Islet of Langerhans (tissue), 1 donor: ENCODE measurements around the gene BCAN.
"Not testable (repeated sequence)": the region's sequence is repeated elsewhere in the genome, so short reads cannot be mapped to it uniquely, and the experiment has no call there.

Source experiments
- FAIRE-seq: peaks from one replicate; lab custom pipeline; 2011; peaks lifted over from hg19 to GRCh38; lab: Jason Lieb, UNC

Gene BCAN

DNA sequence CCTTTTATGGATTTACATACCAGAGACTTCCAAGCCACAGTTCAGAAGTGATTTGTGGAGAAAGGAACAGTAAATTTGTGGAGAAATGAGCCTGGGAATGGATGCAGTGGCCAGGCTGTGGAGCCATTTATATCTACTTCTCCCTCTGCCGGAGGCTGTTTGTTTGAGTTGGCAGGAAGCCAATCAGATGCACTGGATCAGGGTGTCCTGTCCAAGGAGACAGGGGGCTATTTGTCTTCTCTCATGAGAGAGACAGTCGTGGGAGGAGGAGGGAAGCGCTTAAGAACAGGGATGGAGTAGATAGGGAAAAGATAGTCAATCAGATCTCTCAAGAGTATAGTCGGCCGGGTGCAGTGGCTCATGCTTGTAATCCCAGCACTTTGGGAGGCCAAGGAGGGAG is 25.5 kb upstream of the BCAN start:
- no peak for FAIRE-seq

- FAIRE-seq = no peak
Measured at GRCh38 chr1:156618853-156619581, 22.9 kb upstream of the BCAN start, which contains the start of gene HAPLN2. HAPLN2 (plus strand) TSS chr1:156619415; CDS start chr1:156623491, 4,076 bp downstream.

GRCh38 chr1:156619582-156619955 is 22.3 kb upstream of the BCAN start:
- FAIRE-seq = no peak

GRCh38 chr1:156622581-156623297 is 19.2 kb upstream of the BCAN start:
- FAIRE-seq = no peak

- no peak for FAIRE-seq
Measured at GRCh38 chr1:156623946-156624813, 17.7 kb upstream of the BCAN start.

GRCh38 chr1:156624814-156625435 is 17.0 kb upstream of the BCAN start:
- FAIRE-seq = no peak

DNA sequence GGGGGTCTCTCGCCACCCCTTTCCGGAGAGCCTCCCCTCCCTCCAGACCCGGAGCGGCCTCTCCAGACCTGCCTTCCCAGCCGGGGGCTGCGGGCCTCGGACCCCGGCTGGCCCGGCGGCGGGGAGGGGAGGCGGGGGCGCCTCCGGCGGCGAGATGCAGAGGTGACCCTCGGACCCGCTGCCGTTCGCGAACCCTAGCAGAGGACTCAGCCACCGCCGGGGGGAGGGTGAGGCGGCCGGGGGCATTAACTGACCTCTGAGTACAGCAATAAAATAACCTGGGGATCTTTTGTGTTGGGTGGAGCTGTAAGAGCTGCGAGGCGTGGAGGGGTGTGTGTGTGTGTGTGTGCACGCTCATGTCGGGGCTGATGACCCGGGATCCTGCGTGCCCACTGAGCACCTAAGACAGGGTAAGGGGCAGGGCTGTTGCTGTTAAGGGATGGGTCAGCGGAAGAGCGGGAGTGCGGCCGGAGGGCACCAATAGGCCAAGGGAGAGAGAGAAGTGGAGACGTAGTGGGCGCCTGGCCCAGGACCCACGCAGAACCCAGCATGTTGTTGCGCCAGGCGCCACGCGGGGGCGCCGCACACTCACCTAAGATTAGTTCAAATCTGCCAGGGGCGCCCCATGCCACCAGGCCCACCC is 16.4 kb upstream of the BCAN start:
- no peak for FAIRE-seq

DNA sequence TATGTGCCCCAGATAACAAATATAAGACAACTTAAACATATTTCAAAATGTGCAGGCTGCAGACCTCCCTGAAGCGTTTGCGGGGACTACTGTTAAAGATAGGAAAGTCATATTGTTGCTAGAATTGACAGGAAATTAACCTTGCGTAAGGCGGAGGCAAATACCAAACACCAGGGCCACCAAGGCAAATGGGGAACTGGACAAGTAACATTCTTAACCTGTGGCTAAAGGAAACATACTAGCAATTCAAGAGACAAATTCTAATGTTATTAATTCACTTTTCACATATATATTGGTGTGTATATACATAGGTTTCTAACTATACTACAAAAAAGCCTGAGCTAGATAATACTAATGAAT is 15.9 kb upstream of the BCAN start:
- FAIRE-seq = no peak

DNA sequence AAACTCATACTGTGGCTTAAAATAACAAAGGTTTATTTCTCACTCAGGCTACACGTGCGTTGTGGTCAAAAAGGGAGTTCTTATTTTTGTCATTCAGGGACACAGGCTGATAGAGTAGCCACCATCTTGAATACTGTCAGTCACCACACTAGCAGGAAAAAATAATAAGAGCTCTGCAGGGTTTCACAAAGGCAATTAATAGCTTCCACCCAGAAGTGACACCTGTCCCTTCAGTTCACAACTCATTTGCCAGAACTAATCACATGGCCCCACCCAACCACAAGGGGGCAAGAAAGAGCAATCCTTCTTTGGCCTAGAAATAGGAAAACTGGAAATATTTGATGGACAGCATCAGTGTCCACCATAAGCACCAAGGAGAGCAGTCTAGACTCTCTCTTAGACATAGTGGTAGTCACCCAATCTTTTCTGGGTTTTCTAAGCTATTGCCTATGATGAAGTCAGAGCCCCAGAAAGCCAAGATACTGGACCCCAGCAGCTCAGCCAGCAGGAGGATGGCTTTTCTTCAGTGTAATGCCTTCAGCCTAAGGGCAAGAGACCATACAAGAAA is 14.5 kb upstream of the BCAN start:
- FAIRE-seq = no peak

DNA sequence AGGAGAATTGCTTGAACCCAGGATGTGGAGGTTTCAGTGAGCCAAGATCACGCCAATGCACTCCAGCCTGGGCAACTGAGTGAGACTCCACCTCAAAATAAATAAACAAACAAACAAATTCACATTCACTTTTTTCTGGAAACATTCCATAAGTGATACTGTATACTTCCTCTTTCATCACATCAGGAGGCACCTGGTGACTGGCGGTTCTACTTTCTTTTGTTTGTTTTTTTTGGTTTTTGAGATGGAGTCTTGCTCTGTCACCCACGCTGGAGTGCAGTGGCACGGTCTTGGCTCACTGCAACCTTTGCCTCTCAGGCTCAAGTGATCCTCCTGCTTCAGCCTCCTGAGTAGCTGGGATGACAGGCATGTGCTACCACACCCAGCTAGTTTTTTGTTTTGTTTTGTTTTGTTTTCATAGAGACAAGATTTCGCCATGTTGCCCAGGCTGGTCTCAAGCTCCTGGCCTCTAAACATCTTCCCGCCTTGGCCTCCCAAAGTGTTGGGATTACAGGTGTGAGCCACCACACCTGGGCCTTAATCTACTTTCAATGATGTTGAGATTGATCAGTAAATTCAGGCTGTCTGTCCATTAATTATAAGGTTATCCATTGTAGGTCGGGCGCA is 12.0 kb upstream of the BCAN start:
- FAIRE-seq = no peak

DNA sequence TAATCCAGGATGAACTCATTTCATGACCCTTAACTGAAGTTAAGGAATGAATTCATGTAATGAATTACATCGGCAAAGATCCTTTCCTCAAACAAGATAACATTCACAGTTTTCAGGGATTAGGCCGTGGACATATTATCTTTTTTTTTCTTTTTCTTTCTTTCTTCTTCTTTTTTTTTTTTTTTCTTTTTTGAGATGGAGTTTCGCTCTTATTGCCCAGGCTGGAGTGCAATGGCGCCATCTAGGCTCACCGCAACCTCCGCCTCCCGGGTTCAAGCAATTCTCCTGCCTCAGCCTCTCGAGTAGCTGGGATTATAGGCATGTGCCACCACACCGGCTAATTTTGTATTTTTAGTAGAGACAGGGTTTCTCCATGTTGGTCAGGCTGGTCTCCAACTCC is 10.8 kb upstream of the BCAN start:
- FAIRE-seq = not testable (repeated sequence)

- no peak for FAIRE-seq
Measured at GRCh38 chr1:156632355-156632754, 9.6 kb upstream of the BCAN start.

GRCh38 chr1:156638189-156638985 is 3.5 kb upstream of the BCAN start:
- no peak for FAIRE-seq

GRCh38 chr1:156639601-156640101 is 2.3 kb upstream of the BCAN start:
- no peak for FAIRE-seq

- no peak for FAIRE-seq
Measured at GRCh38 chr1:156640842-156641706, 843 bp upstream of the BCAN start.

DNA sequence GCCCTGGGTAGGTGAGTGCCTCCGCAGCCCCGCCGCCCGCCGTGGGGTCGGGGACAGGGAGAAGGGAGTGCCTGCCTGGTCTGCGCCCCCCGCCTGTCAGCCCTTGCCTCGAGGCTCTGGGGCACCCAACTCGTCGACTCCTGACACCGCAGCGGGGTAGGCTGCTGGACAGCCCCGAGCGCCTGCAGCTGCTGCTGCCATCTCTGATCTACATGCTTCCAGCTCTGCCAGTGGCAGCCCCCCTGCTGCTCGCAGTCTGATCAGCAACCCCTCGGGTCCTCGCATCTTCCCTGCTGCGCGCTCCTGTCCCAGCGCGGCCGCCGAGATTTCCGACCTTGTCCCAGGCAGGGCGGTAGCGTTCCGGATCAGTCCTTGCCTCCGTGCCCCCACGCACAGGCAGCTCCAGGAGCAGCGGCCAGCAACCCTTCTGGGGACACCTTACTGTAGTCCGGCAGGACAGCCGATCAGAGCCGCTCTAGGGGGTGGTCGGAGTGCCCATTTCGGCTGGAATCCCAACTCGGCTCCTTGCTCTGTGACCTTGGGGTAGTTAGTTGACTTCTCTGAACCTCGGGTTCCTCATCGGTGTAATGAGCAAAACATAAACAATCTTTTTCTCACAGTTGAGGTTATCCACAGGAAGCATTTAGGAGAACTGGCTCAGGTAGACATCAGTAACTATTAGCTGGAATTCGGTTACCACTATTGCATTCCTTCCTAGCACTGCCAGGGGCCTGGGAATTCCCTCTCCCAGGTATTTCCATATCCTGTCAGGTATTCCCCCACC is 540 bp downstream of the BCAN start:
- no peak for FAIRE-seq

- no peak for FAIRE-seq
Measured at GRCh38 chr1:156643049-156643777, 1.3 kb downstream of the BCAN start.

DNA sequence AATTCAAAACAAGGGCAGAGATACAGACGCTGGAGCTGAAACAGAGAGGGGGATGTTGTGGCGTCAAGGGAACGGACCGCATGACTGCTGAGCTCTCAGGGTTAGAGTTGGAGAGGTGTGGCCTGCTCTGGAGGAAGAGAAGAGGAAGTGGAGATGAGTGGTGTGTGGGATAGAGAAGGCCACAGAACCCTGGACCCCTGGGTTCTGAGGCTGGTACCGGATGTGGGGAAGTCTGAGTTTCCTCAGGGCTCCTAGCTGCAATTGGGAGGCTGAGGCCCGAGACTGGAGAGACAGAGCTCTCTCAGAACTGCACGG is 1.8 kb downstream of the BCAN start:
- FAIRE-seq = no peak
